Activated CD4-positive, alpha-beta T cell treated with anti-CD3 and anti-CD28 coated beads, Interleukin-2, amount 50 U/mL, for 1 hour (primary cell): Measurements from ENCODE around the gene CALR3.
"Not testable (repeated sequence)": the region's sequence is repeated elsewhere in the genome, so short reads cannot be mapped to it uniquely, and the experiment has no call there.

Source experiments
- DNase-seq: peaks from one replicate; pipeline ENCODE4 v3.0.0-alpha.2; 2020

Gene CALR3

DNA sequence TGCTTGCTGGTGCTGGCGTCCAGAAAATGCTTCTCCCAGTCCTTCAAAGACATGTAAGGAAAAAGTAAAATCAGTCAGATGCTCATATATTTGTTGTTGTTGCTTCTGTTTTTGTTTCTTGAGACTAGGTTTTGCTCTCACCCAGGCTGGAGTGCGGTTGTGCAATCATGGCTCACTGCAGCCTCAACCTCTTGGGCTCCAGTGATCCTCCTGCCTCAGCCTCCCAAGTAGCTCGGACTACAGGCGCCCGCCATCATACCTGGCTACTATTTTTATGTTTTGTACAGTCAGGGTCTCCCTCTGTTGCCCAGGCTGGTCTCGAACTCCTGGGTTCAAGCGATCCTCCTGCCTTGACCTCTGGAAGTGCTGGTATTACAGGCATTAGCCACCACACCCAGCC is 13.2 kb downstream of the CALR3 start:
- DNase-seq, result no peak

DNA sequence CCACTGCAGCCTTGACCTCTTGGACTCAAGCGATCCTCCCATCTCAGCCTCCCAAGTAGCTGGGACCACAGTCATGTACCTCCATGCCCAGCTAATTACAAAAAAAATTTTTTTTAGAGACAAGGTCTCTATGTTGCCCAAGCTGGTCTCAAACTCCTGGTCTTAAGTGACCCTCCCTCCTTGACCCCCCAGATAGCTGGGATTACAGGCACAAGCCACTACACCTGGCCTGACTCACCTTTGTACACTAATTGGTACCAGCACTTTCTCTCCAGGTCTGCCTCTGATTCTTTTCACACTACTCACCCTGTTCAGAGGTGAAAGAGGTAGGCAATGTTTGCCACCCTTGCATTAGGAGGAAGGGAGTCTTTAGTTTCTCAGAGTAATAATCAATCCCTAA is 18.7 kb downstream of the CALR3 start:
- no peak for DNase-seq

DNA sequence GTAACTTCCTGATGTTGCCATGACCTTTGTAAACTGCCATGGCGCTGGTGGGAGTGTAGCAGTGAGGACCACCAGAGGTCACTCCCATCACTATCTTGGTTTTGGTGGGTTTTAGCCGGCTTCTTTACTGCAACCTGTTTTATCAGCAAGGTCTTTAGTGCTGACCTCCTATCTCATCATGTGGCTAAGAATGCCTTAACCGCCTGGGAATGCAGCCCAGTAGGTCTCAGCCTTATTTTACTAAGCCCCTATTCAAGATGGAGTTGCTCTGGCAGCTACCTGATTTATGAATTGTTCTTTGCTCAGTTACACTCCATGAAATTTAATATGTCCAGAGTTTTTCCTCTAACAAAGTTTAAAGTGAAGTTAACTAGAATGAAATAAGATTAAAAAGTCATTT is 19.6 kb downstream of the CALR3 start:
- DNase-seq, result no peak

DNA sequence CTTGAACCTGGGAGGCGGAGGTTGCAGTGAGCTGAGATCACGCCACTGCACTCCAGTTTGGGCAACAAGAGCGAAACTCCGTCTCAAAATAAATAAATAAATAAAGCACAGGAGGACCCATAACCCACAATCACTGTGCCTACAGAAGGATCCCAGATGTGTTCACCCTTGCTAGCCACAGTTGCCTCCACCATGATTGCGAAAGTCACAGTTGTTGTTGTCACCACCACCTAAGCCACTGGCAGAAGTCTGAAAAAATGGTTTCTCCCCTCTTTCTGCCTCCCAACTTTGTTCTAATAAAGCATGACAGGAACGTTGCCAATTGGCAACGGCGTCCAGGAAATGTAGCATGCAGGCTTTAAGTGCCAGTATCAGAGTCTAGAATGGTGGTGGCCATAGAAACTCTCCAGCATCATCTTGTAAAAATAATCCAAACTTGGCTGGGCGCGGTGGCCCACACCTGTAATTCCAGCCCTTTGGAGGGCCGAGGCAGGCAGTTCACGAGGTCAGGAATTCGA is 22.0 kb downstream of the CALR3 start:
- DNase-seq, result no peak

DNA sequence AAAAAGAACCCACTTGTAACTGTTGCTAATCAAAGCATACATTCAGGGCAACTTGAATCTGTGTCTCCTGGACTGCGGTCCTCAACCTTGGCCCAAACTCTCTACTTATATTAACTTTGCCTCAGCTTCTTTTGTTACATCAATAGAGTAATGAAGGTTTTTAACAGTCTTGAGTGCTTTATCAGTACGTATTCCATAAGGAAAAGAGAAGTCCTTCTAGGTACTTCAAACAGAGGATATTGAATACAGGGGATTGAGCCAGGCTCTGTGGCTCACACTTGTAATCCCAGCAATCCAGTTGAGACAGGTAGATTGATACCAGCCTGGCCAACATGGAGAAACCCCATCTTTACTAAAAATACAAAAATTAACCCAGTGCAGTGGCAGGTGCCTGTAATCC is 23.0 kb downstream of the CALR3 start:
- DNase-seq, result no peak

DNA sequence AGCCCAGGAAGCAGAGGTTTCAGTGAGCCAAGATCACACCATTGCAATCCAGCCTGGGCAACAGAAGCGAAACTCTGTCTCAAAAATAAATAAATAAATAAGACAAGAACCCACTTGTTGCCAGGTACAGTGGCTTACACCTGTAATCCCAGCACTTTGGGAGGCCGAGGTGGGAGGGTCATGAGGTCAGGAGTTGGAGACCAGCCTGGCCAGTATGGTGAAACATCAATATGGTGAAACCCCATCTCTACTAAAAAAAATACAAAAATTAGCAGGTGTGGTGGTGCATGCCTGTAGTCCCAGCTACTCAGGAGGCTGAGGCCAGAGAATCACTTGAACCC is 23.4 kb downstream of the CALR3 start:
- not testable (repeated sequence) for DNase-seq

DNA sequence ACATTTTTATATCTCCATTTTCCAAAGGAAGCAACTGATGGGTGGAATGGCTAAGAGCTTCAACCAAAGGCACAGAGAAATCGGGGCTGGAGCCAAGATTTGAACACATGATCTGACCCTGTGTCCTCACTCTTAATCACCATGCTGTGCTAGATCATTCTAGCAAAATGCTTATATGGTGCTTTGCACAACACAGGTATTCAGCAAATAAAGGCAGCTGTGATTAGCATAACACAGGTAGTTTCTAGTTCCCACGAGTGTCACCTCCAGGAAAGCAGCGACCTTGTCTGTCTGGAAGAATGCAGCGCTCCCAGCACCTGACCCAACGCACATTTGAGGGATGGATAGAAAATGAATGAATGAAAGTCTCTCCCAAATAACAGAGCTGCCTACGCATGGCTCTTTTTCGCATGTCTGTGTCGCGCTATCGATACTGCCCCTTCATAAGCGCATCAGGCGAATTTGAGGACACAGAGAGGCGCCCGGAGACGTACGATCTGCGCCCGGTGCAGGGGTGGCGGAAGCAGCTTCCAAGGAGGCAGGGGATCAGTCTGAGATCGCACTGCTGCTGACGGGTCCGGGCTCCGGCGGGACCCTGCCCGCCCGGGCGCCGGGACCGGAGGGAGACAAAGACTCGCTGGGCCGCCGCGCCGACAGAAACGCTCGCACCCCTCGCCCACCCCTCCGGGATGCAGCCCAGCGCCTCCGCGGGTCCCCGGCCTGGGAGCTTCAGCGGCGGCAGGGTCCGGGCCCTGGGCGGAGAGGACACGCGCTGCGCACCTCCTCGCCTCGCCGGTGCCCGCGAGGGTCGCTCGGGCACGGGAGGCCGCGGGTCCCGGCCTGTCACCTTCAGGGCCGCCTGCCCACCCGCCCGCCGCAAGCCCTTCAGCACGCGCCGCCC is 24.8 kb downstream of the CALR3 start:
- no peak for DNase-seq

DNA sequence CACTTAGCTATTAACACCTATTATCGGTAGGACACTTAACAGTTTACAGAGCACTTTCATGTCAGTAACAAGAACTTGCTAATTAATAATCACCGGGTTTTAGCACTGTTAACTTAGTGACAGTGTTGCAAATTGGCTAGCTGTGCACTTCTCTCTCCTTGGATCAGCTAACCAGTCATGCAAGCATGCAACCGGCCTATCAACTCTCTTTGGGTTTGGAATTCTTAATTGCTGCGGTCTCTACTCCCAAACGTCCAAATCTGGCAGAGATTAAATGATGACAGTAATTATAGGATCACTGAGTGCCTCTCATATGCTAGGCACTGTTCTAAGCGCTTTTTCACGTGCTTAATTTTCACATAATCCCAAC is 25.4 kb downstream of the CALR3 start:
- DNase-seq, result no peak

DNA sequence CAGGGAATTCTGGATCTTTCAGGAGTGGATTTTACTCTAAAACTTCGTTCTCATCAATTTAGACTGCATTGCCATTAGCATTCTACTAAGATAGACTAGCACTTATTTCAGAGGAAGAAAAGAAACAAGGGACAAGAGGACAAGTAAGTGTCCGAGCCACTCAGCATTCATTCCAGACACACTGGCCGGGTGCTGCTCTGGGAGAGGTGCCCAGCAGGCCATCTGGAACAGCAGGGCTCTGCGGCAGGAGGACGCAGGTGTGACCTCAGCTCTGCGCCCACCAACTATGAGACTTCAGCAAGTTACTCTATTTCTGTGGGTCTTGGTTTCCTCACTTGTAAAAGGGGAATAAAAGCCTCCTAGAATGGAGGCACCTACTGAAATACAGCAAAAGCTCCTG is 28.4 kb downstream of the CALR3 start:
- no peak for DNase-seq

DNA sequence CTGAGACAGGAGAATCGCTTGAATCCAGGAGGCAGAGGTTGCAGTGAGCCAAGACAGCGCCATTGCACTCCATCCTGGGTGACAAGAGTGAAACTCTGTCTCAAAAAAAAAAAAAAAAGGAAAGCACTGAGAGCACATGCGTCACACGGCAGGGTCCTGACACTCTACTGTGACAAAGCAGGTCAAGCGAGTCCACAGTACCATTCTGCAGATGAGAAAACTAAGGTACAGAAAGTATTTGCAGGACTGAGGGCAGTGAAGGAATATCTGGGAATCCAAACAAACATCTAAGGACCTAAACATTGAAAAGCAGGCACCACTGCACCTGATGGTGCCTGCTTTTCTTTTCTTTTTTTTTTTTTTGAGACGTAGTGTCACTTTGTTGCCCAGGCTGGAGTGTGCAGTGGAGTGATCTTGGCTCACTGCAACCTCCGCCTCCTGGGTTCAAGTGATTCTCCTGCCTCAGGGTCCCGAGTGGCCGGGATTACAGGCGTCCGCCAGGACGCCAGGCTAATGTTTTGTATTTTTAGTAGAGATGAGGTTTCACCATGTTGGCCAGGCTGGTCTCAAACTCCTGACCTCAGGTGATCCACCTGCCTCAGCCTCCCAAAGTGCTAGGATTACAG is 29.1 kb downstream of the CALR3 start:
- not testable (repeated sequence) for DNase-seq

DNA sequence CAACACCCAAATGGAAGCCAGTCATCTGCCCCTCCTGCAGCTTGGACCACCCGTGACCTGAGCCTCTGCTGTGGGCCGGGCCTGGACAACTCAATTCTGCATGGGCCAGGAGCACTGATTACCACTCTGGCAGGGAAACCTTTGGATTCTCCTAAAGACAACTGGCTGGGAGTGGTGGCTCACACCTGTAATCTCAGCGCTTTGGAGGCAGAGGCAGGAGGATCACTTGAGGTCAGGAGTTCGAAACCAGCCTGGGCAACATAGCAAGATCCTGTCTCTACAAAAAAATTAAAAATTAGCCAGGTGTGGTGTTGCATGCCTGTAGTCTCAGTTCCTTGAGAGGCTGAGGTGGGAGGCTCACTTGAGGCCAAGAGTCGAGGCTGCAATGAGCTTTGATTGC is 30.7 kb downstream of the CALR3 start:
- no peak for DNase-seq

DNA sequence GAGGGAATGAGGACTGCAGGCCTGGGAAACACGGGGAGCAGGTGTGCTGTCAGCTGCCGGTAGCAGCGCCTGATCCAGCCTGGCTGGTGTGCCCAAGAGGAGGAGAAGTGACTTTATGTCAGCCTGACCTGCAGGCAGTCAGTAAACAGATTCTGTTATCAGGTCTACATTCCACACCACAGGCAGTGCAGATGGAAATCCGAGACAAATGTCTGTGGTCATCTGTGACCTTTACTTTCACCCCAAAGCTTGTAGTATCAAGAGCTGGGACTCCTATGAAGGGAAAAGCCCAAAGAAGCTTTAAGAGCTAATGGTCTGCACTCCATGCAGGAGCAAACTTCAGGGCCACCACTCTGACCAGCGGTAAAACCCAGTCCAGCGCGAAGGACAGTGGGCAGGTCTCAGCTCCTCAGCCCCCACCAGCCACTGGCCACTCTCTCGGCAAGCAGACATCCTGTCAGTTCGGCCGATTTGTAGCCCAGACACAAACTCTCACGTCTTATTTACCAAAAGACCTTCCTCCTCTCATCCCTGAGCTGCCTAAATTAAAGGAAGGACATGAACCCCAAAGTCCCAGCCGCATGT is 31.9 kb downstream of the CALR3 start:
- DNase-seq, result no peak

DNA sequence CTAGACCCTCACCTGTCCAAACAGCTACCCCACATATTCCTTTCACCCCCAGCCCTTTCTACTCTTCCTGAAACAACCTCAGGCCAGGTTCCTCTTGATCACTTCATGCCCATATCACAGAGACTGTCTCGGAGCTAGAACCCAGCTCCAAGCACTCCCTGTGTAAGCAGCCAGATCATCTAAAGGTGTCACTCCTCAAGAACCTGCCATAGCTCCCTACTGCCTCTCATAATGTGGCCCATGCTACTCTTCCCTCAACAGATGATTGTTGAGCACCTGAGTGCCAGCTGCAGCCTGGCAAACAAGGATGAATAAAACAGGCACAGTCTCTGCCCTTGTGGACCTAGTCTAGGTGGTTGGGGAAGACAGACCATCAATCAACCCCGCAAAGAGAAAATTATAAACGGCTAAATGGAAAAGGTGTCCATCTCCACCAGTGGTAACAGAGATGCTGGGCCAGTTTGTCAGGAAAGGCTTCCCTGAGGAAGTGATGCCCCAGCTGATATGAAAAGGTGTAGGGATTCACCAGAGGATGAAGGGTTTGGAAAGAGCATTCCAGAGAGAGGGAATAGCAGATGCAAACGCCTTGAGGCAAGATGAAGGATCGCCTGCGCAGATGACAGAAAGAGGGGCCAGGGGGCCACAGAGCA is 32.5 kb downstream of the CALR3 start:
- DNase-seq, result no peak

DNA sequence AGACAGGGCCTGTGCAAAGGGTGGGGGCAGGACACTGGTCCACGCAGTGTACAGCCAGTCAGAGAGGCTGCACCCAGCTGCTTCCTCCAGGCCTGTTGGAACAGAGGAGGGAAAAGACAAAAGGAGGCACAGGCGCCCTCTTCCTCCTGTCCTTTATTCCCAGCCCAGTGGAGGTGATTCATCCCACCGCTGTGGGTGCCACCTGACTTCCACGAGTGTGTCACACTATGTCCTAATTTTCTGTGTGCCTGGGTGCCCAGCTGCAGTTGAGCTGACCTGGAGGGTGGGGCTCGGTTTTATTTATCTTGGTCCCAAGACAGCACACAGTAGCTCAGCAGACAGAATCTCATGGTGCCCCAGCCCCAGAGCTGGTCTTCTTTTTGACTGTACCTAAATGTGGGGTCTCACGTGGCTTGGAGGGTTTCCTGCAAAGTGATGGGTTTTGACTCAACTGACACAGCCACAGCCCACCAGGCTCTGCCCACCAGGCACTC is 33.2 kb downstream of the CALR3 start:
- no peak for DNase-seq

DNA sequence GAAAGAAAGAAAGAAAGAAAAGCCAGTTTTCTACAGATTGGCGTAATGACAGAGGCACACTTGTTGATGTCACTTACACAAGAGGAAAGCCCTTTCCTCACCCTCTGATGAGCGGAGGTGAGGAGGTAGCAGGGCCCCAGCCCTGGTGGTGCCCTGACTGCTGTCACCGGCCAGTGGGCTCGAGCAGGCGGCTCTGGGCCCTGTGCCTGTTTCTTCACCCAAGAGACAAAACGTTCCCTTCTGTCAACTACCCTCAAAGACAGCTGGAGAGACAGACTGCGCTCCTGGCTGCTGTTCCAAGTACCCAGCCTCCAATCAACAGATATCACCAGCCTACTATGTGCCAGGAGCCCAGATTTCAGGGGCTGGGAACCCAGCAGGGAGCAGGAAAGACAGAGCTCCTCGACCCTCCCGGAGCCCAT is 34.3 kb downstream of the CALR3 start:
- DNase-seq, result no peak

DNA sequence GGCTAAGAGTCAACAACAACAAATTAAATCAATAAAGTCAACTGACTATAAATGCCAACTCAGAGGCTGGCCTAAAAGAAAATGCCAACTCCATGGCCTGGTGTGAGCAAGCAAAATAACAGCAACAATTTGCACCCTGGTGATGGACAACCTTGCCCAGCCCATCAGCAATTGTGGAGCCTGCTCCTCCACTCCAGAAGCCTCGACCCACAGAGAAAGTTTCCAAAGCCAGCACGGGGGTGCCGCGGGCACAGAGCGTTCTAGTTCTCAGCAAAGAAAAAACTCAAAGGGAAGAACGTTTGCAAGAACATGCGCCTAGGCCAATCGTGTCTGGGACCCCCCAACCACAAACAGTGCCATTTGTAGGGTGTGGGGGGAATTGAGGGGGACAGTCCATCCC is 35.5 kb downstream of the CALR3 start:
- DNase-seq, result no peak

DNA sequence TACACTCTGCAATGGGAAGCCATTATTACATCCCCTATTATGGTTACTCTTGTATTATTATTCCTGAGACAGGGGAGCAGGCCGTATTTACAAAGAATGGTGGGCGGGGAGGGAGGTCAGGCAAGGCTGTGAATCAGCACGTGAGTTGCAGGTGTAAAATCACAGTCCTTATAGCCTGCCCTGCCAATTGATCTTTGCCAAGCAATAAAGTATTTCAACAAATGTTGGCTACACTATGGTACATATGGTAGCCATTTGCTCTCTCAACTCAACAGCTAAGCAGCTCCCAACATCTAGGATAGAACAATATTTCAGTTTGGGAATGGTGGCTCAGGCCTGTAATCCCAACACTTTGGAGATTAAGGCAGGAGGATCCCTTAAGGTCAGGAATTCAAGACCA is 36.3 kb downstream of the CALR3 start:
- DNase-seq, result no peak

DNA sequence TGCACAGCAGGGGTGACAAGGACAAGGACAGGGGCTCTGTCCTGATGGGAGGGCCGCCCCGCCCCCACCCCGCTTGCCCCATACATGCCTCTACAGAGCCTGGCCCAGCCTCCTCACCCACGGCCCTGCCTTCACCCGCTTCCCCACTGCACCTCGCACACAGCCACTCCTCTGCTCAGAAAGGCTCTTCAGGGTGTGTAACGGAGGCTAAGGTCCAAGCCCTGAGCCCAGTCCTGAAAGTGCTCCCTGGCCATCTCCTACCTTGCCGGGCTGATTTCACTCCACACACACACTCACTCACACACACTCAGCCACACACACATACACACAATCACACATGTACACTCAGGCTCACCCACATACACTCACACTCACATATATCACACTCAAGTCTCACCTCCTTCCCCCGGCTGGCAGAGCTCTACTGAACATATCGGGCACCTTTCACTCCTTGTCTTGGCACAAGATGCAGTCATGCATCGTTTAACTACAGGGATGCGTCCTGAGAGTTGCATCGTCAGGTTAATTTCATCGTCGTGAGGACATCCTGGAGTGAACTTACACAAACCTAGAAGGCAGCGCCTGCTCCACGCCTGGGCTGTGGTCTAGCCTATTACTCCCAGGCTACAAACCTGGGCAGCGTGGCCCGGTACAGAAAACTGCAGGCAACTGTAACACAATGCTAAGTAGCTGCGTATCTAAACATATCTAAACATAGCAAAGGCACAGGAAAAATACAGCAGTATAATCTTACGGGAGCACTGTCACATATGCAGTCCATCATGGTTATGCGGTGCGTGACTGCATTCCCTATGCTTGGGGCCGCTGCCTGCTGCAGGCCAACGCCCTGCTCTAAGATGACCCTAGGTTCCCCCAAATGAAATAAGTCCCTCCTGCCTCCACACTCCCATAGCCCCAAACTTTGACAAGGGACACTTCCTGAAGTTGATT is 37.3 kb downstream of the CALR3 start:
- no peak for DNase-seq

DNA sequence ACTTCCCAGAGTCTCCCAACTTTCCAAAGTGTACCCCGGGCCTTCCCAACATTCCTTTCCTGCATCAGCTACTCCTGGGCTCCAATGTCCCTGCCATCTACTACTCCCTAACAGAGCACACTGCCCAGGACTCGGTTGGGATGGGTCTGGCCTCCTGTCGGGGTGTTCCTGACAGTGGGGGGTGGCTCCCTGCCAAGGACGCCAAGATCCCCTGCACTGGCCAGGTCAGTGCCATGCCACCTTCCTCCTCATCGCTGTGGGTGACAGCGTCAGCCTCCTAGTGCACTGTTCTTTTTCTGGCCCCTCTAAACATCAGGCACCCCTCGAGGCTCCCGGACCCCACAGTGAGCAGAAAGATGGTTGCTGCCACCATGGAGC is 38.0 kb downstream of the CALR3 start:
- DNase-seq, result no peak

DNA sequence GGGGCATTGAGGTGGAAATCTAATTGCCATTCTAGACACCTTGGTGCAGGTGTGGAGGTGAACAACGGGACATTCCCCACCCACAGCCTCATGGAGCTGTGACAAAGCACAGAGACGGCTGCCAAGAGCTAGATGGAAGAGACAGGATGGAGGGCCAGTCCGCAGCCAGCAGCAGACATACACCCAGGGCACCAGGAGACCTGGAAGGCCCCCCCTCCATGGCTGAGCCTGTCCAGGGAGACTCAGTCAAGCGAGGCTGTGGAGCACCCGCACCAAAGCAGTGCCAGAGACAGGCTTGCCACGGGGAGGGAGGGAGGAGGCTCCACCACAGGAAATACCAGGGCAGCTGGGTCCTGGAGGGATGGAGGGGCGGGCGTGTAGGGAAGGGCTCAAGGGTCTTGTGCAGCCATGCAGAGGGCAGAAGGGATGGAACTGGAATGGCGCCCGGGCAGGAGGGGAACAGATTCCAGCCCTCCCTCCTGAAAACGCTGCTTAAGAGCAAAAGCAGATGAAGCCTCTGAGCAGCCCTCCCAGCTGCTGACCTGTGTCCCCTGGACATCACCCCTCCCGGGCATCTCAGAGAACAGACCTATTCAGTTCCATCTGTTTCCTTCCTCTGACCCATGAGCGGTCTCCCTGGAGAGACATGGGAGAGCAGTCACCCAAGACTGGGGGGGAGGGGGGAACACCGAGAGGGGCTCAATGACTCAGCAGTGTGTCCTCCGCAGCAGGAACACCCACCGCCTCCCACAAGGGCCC is 38.6 kb downstream of the CALR3 start:
- DNase-seq, result no peak

DNA sequence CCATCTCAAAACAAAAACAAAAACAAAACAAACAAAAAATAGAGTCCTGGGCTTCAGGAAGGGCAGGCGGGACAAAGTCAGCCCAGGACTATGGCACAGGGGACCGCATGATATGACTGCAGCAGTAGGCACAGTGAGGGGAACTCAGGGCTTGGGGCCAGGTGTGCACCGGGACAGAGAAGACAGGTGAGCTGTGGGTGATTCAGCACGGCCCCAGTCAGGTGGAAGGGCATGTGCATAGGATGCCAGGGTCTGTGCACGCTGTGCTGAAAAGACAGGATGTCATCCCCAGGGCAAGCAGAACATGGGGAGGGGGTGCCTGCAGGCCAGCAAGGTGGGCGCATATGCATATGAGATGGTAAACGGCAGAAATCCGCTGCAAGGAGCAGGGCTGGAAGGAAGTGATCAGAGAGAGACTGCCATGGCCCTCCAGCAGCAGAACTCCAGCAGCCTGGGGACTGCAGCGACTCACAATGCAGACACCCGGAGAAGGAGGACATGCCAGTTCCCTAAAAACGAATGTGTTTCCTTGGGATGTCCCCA is 39.2 kb downstream of the CALR3 start:
- no peak for DNase-seq
